Small intestine (tissue), 16 donors: ENCODE results near the gene ADH4. TPM values are rescaled to one million over a fixed set of nuclear protein-coding genes. Genes with fewer than 3 reads are reported as not detected.
A peak's percentile ranks its signal among the peaks of the same experiment; 100 is the strongest.
"Not testable (repeated sequence)": the region's sequence is repeated elsewhere in the genome, so short reads cannot be mapped to it uniquely, and the experiment has no call there.

Experiments
- DNase-seq, 2 donors: peaks; one replicate each; pipeline versions ENCODE4 v3.0.0 to v3.0.0-alpha.2; 2013
- FAIRE-seq: peaks from 2 replicates; lab custom pipeline; 2012; peaks lifted over from hg19 to GRCh38; lab: Jason Lieb, UNC
- H3K27ac ChIP-seq, 3 donors: one replicate each; pipeline ENCODE4 v1.5.1; 2013; ENCODE audit warnings: low read length in 2 of 3, mild to moderate bottlenecking in 2 of 3, control low read depth in 1 of 3, inconsistent platforms in 1 of 3, low read depth in 1 of 3, moderate library complexity in 1 of 3
- H3K27me3 ChIP-seq, 3 donors: one replicate each; pipeline ENCODE4 v1.6.1; 2013; ENCODE audit warnings: low read length in 3 of 3, inconsistent platforms in 1 of 3; ENCODE audit not compliant: control insufficient read depth in 3 of 3, insufficient read depth in 3 of 3
- H3K36me3 ChIP-seq, 3 donors: one replicate each; pipeline ENCODE4 v1.6.1; 2013; ENCODE audit warnings: low read length in 3 of 3, inconsistent platforms in 1 of 3, low read depth in 1 of 3, mild to moderate bottlenecking in 1 of 3, moderate library complexity in 1 of 3; ENCODE audit not compliant: control insufficient read depth in 3 of 3, insufficient read depth in 2 of 3
- H3K4me1 ChIP-seq, 3 donors: one replicate each; pipeline ENCODE4 v1.6.1; 2013; ENCODE audit warnings: low read length in 2 of 3, inconsistent platforms in 1 of 3, low read depth in 1 of 3, mild to moderate bottlenecking in 1 of 3, moderate library complexity in 1 of 3; ENCODE audit not compliant: control insufficient read depth in 3 of 3, insufficient read depth in 2 of 3
- H3K4me3 ChIP-seq, 3 donors: one replicate each; pipeline ENCODE4 v1.5.1; 2013; ENCODE audit warnings: low read length in 3 of 3, control low read depth in 1 of 3, inconsistent platforms in 1 of 3, low read depth in 1 of 3, mild to moderate bottlenecking in 1 of 3, moderate library complexity in 1 of 3
- H3K9me3 ChIP-seq, 2 donors: one replicate each; pipeline ENCODE4 v1.6.1; 2013; ENCODE audit warnings: low read depth in 1 of 2, low read length in 1 of 2; ENCODE audit not compliant: control insufficient read depth in 2 of 2, insufficient read depth in 1 of 2
- WGBS, 3 donors: extraction: QIAGEN DNeasy Blood & Tissue Kit; methylation state at CpG; one replicate each; pipeline ENCODE4 v1.1.7; 2013; 5-methylcytosine and 5-hydroxymethylcytosine counted together
- long read RNA-seq, 10 donors: transcript quantifications; one replicate each; lab custom pipeline, GENCODE V29; 2026
- polyA plus RNA-seq, 4 donors: library from polyadenylated mRNA; stranded (reverse) in 3 of 4; unstranded in 1 of 4; fragments of 200-250 nt in 3 of 4; fragments of 120-200 nt in 1 of 4; gene quantifications; one replicate each; pipeline versions ENCODE4 v1.2.1 to v1.2.3, GENCODE V29; 2013
- donor health status: healthy with polysubstance abuse.
- donor health status: control.
- donor health status: control.
- donor health status: Bipolar disorder and iron deficiency.
- donor health status: healthy.

Gene ADH4
- polyA plus RNA-seq, result 10 to 100 TPM in 3 of 4 donors, 1 to 10 TPM in 1; 7.5 to 91.2 (median 40.0) TPM
- long read RNA-seq, donor 1, transcript ADH4-201 (9 exons, 1,993 nt), result major isoform, 5 of 5 reads
- long read RNA-seq, donor 1, partial matches to known transcripts, result 0 of 5 reads
- long read RNA-seq, donor 1, other reads (novel, unspliced or antisense), result 0 of 5 reads
- long read RNA-seq, donor 2, partial matches to known transcripts, result 0 of 3 reads
- long read RNA-seq, donor 2, other reads (novel, unspliced or antisense), result 0 of 3 reads
- long read RNA-seq, donor 3, partial matches to known transcripts, result 0 of 1 reads
- long read RNA-seq, donor 3, other reads (novel, unspliced or antisense), result 0 of 1 reads
- long read RNA-seq, donor 4, result 0 reads
- long read RNA-seq, donor 5, result 0 reads
- long read RNA-seq, donor 6, partial matches to known transcripts, result 0 of 3 reads
- long read RNA-seq, donor 6, other reads (novel, unspliced or antisense), result 0 of 3 reads
- long read RNA-seq, donor 7, result 0 reads
- long read RNA-seq, donor 8, result 0 reads
- long read RNA-seq, donor 9, partial matches to known transcripts, result 0 of 1 reads
- long read RNA-seq, donor 9, other reads (novel, unspliced or antisense), result 0 of 1 reads
- long read RNA-seq, donor 10, partial matches to known transcripts, result 0 of 1 reads
- long read RNA-seq, donor 10, other reads (novel, unspliced or antisense), result 0 of 1 reads

DNA sequence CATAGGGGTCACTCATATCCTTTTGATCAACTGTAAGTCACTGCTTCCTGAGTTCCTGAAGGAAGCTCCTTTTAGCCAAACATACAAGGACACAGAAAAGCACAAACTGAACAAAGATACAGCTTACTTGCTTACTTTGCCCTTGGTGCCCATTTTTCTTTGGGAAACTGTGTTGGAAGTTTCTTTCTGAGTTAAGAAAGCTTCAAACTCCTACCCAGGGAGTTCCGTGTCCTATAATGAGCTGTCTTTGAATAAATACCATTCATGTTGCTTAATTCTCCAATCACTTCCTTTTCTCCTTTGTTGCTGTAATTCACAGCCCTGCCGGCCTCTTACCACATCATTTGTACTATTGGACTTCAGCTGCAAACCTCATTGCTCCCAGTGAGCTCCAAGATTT lies at the start of gene ADH4:
Gene ADH4 (minus strand): TSS at position 228 of the 400 bp plus-strand sequence. CDS start 75 bp downstream, at position 153.
- peak within 1 kb of the TSS in 1 of 3 donors; percentile 33 for H3K4me3 ChIP-seq
- FAIRE-seq (no peak), DNase-seq (peak; percentile 81 to 86)
- peak within 1 kb of the TSS; percentile 44 to 79 (median 72) for H3K27ac ChIP-seq
- H3K36me3 ChIP-seq, result no peaks in the 10 kb centered on the region
- peaks cover 0 to 21% (median 2%) of the 10 kb centered on the region in 3 donors for H3K4me1 ChIP-seq
- H3K27me3 ChIP-seq, result no peaks in the 10 kb centered on the region
- H3K9me3 ChIP-seq, result no peaks in the 10 kb centered on the region
- 20 to 28% (median 26%) methylated on average over 2 of the region's 2 CpGs for WGBS, 3 donors

DNA sequence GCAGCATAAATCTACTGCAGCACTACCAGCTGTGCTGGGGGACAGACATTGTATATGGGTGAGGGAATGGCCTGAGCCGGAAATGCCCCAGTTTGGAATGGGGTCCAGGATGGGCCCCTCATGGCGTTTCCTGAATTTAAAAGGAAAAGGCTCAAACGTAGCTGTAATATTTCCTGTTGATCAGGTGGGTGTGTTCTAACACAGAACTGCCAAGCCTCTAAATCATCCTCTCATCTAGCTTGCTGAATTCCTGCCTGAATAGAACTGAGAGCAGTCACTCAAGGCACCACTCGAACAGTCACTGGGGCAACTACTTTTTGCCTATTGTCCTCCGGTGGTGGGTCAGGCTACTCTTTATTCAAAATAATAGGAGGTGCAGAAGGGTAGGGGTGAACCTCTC lies 46.2 kb upstream of the ADH4 start:
- H3K36me3 ChIP-seq, result no peaks in the 10 kb centered on the region
- no peak for FAIRE-seq
- 72 to 90% (median 83%) methylated on average over 5 of the region's 5 CpGs for WGBS, 3 donors
- DNase-seq, result no peak
- no peak overlapping the region for H3K4me3 ChIP-seq
- H3K4me1 ChIP-seq, result no peaks in the 10 kb centered on the region
- peaks cover 0 to 21% of the 10 kb centered on the region in 2 donors for H3K9me3 ChIP-seq
- H3K27ac ChIP-seq, result no peak overlapping the region
- no peaks in the 10 kb centered on the region for H3K27me3 ChIP-seq

DNA sequence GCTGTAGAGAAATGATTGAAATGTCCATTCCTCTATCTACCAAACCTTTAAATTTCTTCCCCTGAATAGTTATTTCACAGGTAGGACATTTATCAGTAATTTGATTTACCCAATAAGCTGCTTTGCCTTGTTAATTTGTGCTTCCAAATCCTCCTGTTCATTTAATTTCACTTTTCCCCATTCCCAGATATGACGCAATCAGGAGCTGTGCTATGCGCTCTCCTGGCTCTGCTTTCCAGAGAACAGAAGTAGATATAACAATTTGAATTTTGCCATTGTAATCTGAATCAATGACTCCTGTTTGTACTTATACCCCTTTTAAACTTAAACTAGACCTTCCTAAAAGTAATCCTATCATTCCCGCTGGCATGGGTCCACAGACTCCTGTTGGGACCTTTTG lies 45.8 kb upstream of the ADH4 start:
- H3K27ac ChIP-seq, FAIRE-seq, DNase-seq, H3K27me3 ChIP-seq, H3K4me1 ChIP-seq, H3K36me3 ChIP-seq, H3K4me3 ChIP-seq: not testable (repeated sequence)
- WGBS, 3 donors, result 89 to 96% (median 96%) methylated on average over 3 of the region's 3 CpGs
- peaks cover 0 to 20% of the 10 kb centered on the region in 2 donors for H3K9me3 ChIP-seq

DNA sequence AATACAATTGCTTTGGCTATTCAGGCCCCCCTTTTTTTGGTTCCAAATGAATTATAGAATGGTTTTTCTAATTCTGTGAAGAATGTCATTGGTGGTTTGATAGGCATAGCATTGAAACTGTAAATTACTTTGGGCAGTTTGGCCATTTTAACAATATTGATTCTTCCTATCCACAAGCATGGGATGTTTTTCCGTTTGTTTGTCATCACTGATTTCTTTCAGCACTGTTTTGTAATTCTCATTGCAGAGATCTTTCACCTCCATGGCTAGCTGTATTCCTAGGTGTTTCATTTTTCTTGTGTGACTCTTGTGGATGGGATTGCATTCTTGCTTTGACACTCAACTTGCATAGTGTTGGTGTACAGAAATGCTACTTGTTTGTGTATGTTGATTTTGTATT lies 41.9 kb upstream of the ADH4 start:
- no peak overlapping the region for H3K27ac ChIP-seq
- FAIRE-seq, result no peak
- H3K4me3 ChIP-seq, result no peak overlapping the region
- DNase-seq, result no peak
- no peaks in the 10 kb centered on the region for H3K4me1 ChIP-seq
- no peaks in the 10 kb centered on the region for H3K36me3 ChIP-seq
- no peaks in the 10 kb centered on the region for H3K27me3 ChIP-seq
- peaks cover 0 to 18% of the 10 kb centered on the region in 2 donors for H3K9me3 ChIP-seq
- 91 to 94% (median 92%) methylated on average over 1 of the region's 1 CpG for WGBS, 3 donors

DNA sequence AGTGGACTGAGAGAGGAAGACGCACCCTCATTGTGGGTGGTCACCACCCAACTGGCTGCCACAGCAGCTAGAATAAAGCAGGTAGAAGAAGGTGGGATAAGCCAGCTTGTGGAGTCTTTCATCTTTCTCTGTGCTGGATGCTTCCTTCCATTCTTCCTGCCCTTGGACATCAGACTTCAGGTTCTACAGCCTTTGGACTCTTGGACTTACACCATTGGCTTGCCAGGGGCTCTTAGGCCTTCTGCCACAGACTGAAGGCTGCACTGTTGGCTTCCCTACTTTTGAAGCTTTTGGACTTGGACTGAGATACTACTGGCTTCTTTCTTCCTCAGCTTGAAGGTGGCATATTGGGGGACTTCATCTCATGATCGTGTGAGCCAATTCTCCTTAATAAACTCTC lies 41.5 kb upstream of the ADH4 start:
- FAIRE-seq (no peak), DNase-seq (no peak)
- H3K4me3 ChIP-seq, result no peak overlapping the region
- WGBS, 3 donors, result 88 to 95% (median 91%) methylated on average over 2 of the region's 2 CpGs
- peaks cover 0 to 16% of the 10 kb centered on the region in 2 donors for H3K9me3 ChIP-seq
- H3K36me3 ChIP-seq, result no peaks in the 10 kb centered on the region
- H3K27ac ChIP-seq, result no peak overlapping the region
- no peaks in the 10 kb centered on the region for H3K27me3 ChIP-seq
- H3K4me1 ChIP-seq, result no peaks in the 10 kb centered on the region

DNA sequence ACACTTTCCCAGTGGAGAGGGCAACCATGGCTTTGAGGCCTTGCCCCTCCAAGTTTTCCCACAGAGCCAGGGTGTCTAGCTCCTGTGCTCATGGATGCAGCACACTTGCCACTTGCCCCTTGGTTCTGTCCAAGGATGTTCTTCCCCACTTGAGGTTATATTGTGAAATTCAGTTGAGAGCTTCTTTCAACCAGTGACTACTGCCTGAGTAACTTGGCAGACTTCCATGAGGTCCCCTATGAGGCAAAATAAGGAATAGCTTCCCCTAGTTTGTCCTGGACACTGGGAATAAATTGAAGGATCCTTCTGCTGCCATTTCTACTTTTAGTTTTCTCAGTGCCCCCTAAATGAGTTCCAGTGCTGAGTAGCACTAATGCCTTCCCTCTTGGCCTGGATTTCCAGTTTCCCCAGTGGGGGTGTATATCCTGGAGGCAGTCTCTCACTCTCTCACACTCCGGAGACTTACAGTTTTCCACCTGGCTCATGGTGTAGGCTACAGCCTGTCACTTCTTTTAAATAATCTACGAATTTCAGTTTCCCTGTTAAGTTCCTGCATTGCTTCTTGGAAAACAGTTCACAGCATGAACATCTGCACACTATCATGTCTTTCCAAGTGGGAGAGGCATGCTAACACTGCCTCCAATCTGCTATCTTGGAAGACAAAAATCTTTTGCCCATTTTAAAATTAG lies 36.4 kb upstream of the ADH4 start:
- no peaks in the 10 kb centered on the region for H3K36me3 ChIP-seq
- peak overlapping the region in 1 of 3 donors; percentile 65 for H3K27ac ChIP-seq
- FAIRE-seq (no peak), DNase-seq (no peak)
- 39 to 74% (median 67%) methylated on average over 2 of the region's 2 CpGs for WGBS, 3 donors
- no peaks in the 10 kb centered on the region for H3K27me3 ChIP-seq
- no peaks in the 10 kb centered on the region for H3K4me1 ChIP-seq
- no peak overlapping the region for H3K4me3 ChIP-seq
- peaks cover 0 to 11% of the 10 kb centered on the region in 2 donors for H3K9me3 ChIP-seq

DNA sequence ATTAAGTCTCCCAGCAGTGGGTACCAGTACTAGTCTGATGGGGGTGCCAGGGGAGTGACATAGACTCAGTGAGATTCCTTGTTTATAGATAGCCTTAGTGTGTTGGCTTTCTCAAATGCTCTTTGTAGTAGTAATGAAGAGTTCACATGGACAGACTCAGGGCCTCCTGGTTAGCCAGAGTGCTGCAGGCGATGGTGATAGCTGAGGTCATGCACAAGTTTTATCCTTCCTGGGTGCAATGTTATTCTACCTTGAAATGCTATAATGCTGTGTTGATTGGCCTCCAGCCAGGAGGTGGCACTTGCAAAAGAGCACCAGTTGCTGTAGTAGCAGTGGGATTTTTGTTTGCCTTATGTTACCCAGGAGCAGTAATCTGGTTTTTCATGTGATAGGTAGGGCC lies 35.5 kb upstream of the ADH4 start:
- WGBS, 3 donors, result 32 to 71% (median 33%) methylated on average over 1 of the region's 1 CpG
- Histone ChIP-seq H3K27ac (no peak overlapping the region), H3K4me1 (no peaks in the 10 kb centered on the region), H3K27me3 (no peaks in the 10 kb centered on the region), H3K36me3 (no peaks in the 10 kb centered on the region), H3K9me3 (peaks cover 0 to 8% of the 10 kb centered on the region in 2 donors), H3K4me3 (no peak overlapping the region)
- DNase-seq, result no peak
- FAIRE-seq, result no peak

DNA sequence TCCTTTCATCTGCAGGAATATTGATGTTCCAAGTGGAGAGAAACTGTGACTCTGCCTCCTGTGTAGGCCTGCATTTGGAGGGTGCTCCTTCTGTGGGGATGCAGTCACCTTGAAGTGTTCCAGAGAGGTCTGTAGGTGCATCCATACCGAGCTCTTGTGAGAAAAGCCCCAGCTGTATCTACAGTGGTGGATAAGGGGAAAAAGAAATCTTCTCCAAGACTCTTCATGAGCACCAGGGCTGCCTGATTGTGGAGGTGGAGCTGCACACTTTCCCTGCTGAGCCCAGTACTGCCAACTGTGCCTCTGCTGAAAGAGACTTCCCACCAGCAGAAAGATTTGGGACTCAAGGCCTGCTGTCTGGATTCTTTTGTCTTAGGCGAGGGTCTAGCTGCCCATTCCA lies 35.1 kb upstream of the ADH4 start:
- Histone ChIP-seq H3K27me3 (no peaks in the 10 kb centered on the region), H3K27ac (no peak overlapping the region), H3K36me3 (no peaks in the 10 kb centered on the region), H3K9me3 (peaks cover 0 to 8% of the 10 kb centered on the region in 2 donors), H3K4me1 (no peaks in the 10 kb centered on the region), H3K4me3 (no peak overlapping the region)
- no peak for FAIRE-seq
- DNase-seq, result no peak
- WGBS, 3 donors, result 63 to 88% (median 73%) methylated on average over 1 to 2 of the region's 2 CpGs
